Loucy (cell line): Measurements from ENCODE around the gene COL21A1.

Experiments used
- H2AFZ ChIP-seq: fragments of 200-600 bp; sonication (generic); 2 replicates; pipeline ENCODE4 v1.6.0; 2016; ENCODE audit warnings: antibody characterized with exemption, mild to moderate bottlenecking, low read length, moderate library complexity
- H3F3A ChIP-seq: fragments of 200-600 bp; 2 replicates; pipeline ENCODE4 v1.6.0; 2016; ENCODE audit warnings: antibody characterized with exemption, low read depth, mild to moderate bottlenecking
- H3K27me3 ChIP-seq: fragments of 200-600 bp; sonication (generic); 2 replicates; pipeline ENCODE4 v1.6.1; 2014; ENCODE audit warnings: low read length, mild to moderate bottlenecking; ENCODE audit not compliant: insufficient read depth, poor library complexity, severe bottlenecking
- H3K36me3 ChIP-seq: fragments of 200-600 bp; sonication (generic); 2 replicates; pipeline ENCODE4 v1.6.1; 2016; ENCODE audit warnings: low read length; ENCODE audit not compliant: insufficient read depth
- H3K4me1 ChIP-seq: fragments of 200-600 bp; sonication (generic); 2 replicates; pipeline ENCODE4 v1.5.1; 2014; ENCODE audit warnings: low read length, mild to moderate bottlenecking; ENCODE audit not compliant: insufficient read depth, poor library complexity, severe bottlenecking
- H3K4me2 ChIP-seq: fragments of 200-600 bp; sonication (generic); 2 replicates; pipeline ENCODE4 v1.6.0; 2014; ENCODE audit warnings: antibody characterized with exemption, low read length, low read depth, mild to moderate bottlenecking; ENCODE audit not compliant: poor library complexity, severe bottlenecking
- H3K4me3 ChIP-seq: fragments of 200-600 bp; sonication (generic); 2 replicates; pipeline ENCODE4 v1.5.1; 2014; ENCODE audit warnings: low read length, mild to moderate bottlenecking, mixed read lengths; ENCODE audit not compliant: poor library complexity, severe bottlenecking
- H3K79me2 ChIP-seq: fragments of 200-600 bp; sonication (generic); 2 replicates; pipeline ENCODE4 v1.6.1; 2014; ENCODE audit warnings: low read length; ENCODE audit not compliant: insufficient read depth
- H3K9ac ChIP-seq: fragments of 200-600 bp; sonication (generic); 2 replicates; pipeline ENCODE4 v1.6.0; 2014; ENCODE audit warnings: mild to moderate bottlenecking, low read depth, low read length, moderate library complexity; ENCODE audit not compliant: poor library complexity, severe bottlenecking
- H3K9me2 ChIP-seq: fragments of 200-600 bp; sonication (generic); replicated peaks from 2 replicates; pipeline ENCODE4 v1.6.1; 2016; ENCODE audit warnings: low read depth, low read length, mixed read lengths
- H3K9me3 ChIP-seq: fragments of 200-600 bp; sonication (generic); 2 replicates; pipeline ENCODE4 v1.6.1; 2014; ENCODE audit warnings: mild to moderate bottlenecking, antibody characterized with exemption, low read length, low read depth; ENCODE audit not compliant: insufficient read depth
- H4K20me1 ChIP-seq: fragments of 200-600 bp; sonication (generic); 2 replicates; pipeline ENCODE4 v1.6.0; 2014; ENCODE audit warnings: antibody characterized with exemption, low read length, mild to moderate bottlenecking; ENCODE audit not compliant: insufficient read depth, poor library complexity, severe bottlenecking
- CTCF ChIP-seq: fragments of 200-600 bp; sonication (generic); conservative IDR thresholded peaks from 2 replicates; pipeline ENCODE4 v1.5.1; 2014; ENCODE audit warnings: mild to moderate bottlenecking, antibody characterized with exemption, low read length
- EZH2phosphoT487 ChIP-seq: fragments of 200-600 bp; IDR thresholded peaks from 2 replicates; pipeline ENCODE4 v1.6.1; 2018; ENCODE audit warnings: antibody characterized with exemption, mild to moderate bottlenecking, moderate library complexity, borderline replicate concordance

Gene COL21A1

DNA sequence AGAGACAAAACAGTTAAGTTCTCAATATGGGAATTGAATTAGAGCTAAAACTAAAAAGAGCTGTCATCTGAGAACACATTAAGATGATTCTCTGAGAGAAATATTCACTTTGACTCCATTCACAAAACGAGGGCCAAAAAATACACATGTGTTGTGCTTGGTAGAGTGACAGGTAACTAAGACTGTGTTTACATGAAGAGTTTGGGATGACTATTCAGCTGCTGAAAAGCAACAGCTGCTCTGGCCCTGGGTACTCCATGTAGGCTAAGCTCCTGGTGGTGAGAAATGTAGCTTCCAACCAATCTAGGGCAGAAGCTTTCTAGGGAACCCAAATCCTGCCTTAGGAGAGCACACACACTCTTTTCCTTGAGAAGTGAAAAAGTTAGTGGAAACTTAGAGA, 184.5 kb downstream of the COL21A1 start:
- no peak overlapping the region for H3K4me2 ChIP-seq
- H3K27me3 ChIP-seq: no peaks in the 10 kb centered on the region
- no peaks in the 10 kb centered on the region for H4K20me1 ChIP-seq
- TF ChIP-seq CTCF (no peak), EZH2phosphoT487 (no peak)
- H3K9me3 ChIP-seq: no peaks in the 10 kb centered on the region
- no peaks in the 10 kb centered on the region for H3K9me2 ChIP-seq
- no peaks in the 10 kb centered on the region for H3F3A ChIP-seq
- H3K79me2 ChIP-seq: no peaks in the 10 kb centered on the region
- H3K4me3 ChIP-seq: no peak overlapping the region
- H3K4me1 ChIP-seq: no peaks in the 10 kb centered on the region
- H3K9ac ChIP-seq: no peak overlapping the region
- no peak overlapping the region for H2AFZ ChIP-seq
- H3K36me3 ChIP-seq: no peaks in the 10 kb centered on the region

DNA sequence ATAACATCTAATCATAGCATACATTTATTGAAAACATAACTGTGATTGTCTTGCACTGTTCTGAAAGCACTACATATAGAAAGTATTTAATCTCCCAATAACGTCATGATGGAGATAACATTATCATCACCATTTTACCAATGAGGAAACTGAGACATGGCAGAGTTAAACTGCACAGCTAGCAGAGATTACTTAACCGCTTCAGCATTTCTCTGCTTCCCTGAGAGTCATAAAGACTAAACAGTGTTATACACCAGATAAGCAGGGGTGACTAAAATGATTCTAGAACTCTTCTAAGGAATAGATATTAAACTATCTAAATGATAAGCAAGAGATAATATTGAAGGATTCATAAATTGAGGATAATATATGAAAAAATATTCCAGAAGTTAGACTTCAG, 188.7 kb downstream of the COL21A1 start:
- no peaks in the 10 kb centered on the region for H3K4me1 ChIP-seq
- no peak overlapping the region for H3K4me3 ChIP-seq
- no peak for TF ChIP-seq CTCF
- TF ChIP-seq EZH2phosphoT487: no peak
- no peaks in the 10 kb centered on the region for H4K20me1 ChIP-seq
- H3K79me2 ChIP-seq: no peaks in the 10 kb centered on the region
- no peak overlapping the region for H3K4me2 ChIP-seq
- H3K36me3 ChIP-seq: no peaks in the 10 kb centered on the region
- H3K27me3 ChIP-seq: no peaks in the 10 kb centered on the region
- no peaks in the 10 kb centered on the region for H3K9me2 ChIP-seq
- no peaks in the 10 kb centered on the region for H3F3A ChIP-seq
- H2AFZ ChIP-seq: no peak overlapping the region
- no peaks in the 10 kb centered on the region for H3K9me3 ChIP-seq
- H3K9ac ChIP-seq: no peak overlapping the region

- no peaks in the 10 kb centered on the region for H3F3A ChIP-seq
- H4K20me1 ChIP-seq: no peaks in the 10 kb centered on the region
- H3K9me2 ChIP-seq: no peaks in the 10 kb centered on the region
- TF ChIP-seq CTCF (no peak), EZH2phosphoT487 (no peak)
- H3K36me3 ChIP-seq: no peaks in the 10 kb centered on the region
- no peaks in the 10 kb centered on the region for H3K27me3 ChIP-seq
- H3K9me3 ChIP-seq: no peaks in the 10 kb centered on the region
- H2AFZ ChIP-seq: no peak overlapping the region
- peaks cover 11% of the 10 kb centered on the region for H3K4me1 ChIP-seq
- H3K4me2 ChIP-seq: no peak overlapping the region
- H3K79me2 ChIP-seq: no peaks in the 10 kb centered on the region
- H3K9ac ChIP-seq: no peak overlapping the region
- H3K4me3 ChIP-seq: no peak overlapping the region
These were observed 192.2 kb downstream of the COL21A1 start for GRCh38 chr6:56055081-56055704.
